Stimulated activated CD8-positive, alpha-beta memory T cell treated with anti-CD3 and anti-CD28 coated beads, Interleukin-15, amount 100 ng/mL, for 24 hours (primary cell): ENCODE results near the gene GORASP1.

ENCODE experiments used
- DNase-seq: peaks from one replicate; pipeline ENCODE4 v3.0.0-alpha.2; 2020; ENCODE audit warnings: low read depth

GORASP1 gene

DNA sequence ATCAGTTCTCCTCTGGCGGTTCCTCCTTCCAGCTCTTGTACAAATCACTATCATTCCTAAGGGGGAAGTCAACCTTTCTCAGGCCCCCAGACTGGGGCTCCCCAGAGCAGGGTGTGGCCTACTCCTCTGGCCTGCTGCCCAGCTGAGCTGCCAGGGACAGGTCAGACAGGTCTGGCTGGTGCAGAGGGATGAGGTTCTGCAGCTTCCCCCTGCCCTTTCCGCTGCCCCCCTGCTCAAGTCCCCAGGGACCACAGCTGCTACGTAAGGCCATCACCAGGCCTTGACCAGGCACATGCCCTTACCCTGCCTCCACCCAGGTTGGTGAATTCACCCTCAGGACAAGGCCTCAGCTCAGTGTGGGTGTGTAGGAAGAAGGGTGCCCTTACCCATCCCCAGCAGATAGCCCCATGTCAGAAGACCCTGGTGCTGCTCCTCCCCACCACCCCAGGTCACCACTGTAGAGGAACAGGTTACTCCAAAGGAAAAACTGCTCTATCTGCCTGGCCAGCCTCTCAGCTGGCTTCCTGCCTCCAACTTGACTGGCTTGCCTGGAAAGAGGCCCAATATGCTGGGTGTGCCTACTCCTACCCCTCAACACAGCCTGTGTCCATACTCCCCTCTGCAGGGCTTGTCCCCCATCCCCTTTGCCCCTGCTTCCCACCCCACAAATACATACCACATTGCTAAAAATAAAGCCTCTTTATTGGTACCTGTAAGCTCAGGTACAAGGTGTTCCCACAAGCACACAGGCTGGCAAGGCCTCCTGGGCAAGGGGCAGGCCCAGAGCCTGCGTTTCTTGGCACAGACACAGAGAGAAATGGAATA lies 34.0 kb upstream of the GORASP1 start:
- DNase-seq: no peak

DNA sequence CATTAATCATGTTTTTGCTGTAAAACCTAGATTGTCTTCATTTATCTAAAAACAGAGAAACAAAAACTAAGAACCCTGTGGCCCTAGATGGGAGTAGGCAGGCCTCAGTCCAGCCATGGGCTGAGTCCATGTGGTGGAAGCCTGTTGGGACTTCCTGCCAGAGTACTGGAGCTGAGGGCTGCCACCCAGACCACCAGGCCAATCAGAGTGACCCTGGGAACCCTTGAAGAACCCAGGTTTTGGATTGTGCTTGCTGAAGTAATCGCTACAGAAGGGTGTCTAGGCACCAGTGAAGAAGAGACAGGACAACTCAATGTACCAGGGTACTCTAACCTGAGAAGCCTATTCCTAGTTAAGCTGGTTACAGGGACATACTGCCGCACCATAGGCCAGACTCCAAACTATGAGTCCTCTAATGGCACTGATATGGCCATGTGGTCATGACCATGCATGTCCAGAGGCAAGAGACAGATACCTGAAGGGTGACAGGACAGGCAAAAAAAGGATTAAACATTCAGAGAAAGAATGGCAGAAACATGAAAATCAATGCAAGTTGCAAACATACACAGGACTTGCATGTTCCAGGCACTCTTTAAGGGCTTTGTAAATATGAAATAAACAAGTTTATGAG lies 33.0 kb upstream of the GORASP1 start:
- no peak for DNase-seq

DNA sequence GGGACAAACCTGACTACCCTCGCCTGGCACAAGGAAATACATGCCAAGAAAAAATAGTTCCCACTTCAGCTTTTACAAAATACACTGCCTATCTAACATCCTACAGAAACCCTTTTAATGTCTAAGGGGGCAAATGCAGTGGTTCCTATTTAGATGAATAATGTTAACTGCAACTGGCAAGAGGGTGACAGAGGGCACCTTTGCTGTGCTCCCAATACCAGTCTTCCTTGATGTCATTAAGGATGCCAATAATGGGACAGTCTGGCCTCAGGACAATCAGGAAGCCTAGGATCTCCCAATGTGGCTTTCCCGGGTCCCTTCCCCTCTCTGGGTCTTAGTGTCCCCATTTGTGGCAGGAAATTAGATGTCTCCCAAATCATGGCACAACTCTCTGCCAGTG lies 32.0 kb upstream of the GORASP1 start:
- no peak for DNase-seq

DNA sequence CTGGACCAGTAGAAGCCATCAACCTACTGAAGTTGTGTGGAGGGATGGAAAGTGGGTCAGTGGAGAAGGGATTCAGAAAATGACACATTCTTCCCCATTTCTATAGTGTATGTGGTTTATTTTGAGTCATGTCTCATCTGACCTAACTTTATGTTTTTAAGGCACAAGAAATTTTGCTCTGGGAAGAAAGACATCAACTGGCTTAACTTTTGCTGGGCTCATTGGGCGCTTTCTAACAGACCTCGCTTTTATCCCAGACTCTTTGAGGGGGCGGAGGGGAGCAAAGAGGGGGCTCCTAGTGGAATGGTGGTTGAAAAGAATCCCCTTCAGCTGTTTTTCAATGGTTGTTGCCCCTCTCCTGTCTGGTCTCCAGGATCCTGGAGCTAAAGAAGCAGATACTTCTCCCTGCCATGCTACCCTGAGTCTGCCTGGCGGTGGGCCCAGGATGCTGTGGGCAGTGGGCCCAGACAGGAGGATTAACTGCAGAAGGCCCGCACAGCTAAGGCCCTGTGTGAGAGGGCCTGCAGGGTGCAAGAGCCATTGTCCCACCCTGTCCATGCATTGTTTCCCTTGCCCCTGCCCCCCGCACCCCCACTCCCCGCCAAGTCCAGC lies 31.5 kb upstream of the GORASP1 start:
- no peak for DNase-seq

DNA sequence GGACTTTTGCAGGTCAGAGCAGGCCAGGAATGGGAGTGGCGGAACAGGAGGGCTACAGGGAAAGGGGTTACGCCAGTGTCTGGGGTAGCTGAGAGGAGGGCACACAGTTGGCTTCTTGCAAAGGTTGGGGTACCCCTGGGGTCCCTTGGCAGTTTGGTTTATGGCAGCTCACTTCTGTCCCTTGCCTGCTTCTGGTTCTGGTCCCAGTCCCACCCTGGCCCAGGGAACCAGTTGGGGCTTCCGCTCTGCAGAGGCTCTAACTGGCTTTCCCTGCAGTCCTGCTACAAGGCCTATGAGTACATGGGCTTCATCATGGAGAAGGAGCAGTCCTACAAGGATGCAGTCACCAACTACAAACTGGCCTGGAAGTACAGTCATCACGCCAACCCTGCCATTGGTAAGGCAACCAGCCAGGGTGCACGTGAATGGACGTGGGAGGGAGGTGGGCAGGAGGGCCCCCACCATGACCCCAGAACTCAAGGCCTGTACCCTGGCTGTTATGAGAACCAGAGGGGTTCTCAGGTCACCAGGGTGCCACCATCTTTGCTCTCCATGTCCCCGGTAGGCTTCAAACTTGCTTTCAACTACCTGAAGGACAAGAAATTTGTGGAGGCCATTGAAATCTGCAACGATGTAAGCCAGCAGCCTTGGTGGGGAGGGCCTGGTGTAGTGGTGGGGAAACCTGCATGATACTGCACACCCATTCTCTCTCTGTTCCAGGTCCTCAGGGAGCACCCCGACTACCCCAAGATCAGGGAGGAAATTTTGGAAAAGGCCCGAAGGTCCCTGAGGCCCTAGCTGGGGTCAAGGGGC lies 30.8 kb upstream of the GORASP1 start:
- no peak for DNase-seq

DNA sequence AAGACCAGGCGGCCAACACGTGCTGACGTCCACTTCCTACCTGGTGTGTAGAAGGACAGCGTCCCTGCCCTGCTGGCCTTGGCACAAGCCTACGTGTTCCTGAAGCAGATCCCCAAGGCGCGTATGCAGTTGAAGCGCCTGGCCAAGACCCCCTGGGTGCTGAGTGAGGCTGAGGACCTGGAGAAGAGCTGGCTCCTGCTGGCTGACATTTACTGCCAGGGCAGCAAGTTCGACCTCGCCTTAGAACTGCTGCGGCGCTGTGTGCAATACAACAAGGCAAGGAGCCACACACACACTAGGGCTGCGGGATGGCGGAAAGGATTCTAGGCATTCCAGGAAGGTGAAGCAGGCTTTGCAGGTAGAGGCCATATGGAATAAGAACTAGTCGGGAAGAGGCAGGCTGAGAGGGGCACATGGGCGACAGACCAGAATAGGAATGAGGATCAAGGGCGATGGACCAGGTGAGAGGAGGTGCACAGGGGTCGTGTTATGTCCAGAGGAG lies 30.1 kb upstream of the GORASP1 start:
- DNase-seq: no peak

DNA sequence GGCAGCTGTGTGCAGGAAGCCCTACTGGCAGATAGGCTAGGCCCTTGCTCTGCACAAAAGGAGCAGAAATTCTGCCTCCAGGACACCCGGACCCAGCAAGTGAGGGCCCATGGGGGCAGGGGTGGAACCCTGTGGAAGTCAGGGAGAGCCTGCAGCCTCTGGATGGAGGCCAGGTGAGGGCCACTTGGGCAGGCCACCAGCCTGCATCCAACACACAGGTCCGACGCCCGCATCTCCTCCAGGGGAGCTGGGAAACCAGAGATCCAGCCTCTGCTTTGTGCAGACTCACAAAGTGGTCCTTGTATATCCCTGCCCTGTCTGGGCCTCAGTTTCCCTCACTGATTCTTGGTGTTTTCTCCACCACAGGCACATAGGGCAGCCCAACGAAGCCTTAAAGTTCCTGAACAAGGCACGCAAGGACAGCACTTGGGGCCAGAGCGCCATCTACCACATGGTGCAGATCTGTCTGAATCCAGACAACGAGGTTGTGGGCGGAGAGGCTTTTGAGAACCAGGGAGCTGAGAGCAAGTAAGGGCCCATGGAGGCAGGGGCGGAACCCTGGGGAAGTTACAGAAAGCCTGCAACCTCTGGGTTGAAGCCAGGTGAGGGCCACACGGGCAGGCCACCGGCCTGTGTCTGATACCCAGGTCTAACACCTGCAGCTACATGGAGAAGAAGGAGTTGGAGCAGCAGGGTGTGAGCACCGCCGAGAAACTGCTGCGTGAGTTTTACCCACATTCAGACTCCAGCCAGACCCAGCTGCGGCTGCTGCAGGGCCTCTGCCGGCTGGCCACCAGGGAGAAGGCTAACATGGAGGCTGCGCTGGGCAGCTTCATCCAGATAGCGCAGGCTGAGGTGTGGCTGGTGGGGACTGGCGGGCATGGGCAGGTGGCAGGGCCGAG lies 29.4 kb upstream of the GORASP1 start:
- DNase-seq: no peak

DNA sequence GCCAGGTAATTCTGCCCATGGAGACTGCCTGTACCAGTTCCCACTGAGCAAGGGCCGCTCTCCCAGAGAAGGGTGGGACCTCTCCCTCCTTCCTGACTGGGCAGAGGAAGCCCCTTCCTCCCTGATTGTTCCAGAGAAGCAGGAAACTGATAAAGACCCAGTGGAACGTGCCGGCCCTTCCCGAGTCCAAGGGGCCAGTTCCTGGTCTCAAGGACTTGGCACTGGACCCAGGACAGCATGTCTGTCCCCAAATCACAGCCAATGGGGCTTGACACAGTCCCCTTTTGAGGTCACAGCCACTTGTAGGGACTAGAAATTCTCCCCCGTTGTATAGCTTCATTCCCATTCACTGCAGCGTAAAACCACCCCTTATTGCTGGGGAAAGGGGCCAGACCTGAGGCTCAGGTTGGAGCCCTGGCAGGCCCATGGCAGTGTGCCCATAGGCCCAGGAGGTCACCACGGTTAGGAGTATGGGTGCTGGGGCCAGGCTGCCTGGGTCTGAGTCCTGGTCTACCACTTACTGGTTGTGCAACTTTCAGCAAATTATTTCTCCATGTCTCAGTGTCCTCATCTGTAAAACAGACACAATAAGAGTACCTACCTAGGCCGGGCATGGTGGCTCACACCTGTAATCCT lies 27.9 kb upstream of the GORASP1 start:
- no peak for DNase-seq

DNA sequence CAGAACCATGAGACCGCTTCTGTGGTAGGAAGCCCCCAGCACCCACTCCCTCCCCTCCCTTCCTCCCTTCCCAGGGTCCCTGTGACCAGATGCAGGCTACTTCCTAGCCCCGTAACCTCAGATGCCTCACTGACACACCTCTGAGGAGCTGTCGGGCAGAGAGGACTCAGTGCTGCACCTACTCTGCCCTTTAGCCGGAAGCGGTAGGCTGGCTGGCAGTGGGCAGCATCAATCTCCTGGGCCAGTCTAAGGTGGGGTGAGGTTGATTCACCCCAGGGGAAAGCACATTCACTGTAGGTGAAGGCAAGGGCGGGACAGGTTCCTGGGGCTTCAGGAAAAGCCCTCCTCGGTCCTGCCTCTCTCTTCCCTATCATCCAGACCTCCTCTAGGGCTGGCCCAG lies 26.9 kb upstream of the GORASP1 start:
- DNase-seq: no peak

DNA sequence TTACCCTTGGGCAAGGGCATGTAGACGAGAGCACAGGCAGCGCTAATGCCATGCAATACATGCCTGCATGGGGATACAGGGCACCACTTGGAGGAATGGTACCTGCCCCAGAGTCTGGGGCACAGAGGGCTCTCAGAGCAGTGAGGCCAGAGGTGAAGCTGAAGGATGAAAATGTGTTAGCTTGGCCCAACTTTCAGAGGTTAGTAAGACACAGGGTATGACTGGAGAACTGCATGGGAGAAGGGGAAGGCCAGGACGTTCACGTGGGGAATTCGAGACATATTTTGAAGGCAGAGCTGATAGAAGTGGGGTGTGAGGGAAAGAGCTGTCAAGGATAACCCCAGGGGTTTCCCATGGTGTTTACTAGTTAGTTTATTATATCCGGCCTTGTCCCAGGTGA lies 26.4 kb upstream of the GORASP1 start:
- no peak for DNase-seq

DNA sequence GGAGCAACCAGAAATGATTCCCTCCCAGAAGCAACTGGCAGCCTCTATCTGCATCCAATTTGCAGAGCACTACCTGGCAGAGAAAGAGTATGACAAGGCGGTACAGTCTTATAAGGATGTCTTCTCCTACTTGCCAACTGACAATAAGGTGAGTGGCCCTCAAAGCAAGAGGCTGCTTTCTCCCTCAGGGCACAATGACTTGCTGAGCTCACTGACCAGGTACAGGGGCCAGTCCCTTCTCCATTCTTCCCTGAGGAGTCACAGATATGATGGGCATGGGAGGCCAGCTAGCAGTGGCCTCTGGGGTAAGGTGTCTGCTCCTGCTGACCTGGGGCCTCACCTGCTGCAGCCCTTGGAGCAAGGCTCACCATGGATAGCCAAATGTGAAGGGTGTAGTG lies 25.7 kb upstream of the GORASP1 start:
- no peak for DNase-seq

DNA sequence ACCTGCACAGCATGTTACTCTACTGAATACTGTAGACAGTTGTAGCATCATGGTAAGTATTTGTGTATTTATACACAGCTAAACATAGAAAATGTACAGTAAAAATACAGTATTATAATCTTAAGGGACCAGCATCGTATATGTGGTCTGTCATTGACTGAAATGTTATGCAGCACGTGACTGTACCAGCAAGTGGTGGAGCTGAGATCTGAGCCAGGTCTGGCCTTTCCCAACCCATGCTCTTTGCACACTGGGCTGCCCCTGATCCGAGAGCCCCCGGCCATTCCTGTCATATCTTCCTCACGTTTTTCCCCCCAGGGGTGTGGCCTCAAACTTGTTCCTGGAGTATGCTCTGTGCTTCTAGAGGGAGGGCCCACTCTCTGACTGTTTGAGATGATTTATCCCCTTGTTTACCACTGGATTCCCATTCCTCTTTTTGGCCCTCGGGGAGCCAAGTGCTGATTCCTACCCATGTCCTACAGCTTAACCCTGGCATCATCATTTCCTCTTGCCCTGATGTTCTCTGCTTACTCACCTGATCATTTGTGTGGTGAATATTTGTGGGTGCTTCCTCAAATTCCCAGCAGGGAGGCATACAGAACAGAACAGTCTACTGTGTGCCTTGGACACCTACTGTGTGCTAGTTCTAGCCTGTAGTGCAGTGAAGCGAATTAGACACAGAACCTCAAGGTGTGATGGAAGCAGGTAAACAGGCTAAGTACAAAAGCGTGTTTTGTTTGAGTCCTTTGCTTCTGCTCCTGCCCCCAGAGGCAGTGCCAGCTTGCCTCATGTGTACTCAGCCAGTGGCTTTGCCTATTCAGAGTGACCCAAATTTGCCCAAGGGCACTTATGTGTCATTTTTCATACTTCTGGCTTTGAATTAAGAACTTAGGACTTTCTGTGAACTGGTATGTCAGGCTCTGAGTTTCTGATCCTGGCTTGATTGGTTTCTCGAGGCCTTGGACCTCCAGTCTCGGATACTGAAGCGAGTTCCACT lies 25.0 kb upstream of the GORASP1 start:
- DNase-seq: no peak

DNA sequence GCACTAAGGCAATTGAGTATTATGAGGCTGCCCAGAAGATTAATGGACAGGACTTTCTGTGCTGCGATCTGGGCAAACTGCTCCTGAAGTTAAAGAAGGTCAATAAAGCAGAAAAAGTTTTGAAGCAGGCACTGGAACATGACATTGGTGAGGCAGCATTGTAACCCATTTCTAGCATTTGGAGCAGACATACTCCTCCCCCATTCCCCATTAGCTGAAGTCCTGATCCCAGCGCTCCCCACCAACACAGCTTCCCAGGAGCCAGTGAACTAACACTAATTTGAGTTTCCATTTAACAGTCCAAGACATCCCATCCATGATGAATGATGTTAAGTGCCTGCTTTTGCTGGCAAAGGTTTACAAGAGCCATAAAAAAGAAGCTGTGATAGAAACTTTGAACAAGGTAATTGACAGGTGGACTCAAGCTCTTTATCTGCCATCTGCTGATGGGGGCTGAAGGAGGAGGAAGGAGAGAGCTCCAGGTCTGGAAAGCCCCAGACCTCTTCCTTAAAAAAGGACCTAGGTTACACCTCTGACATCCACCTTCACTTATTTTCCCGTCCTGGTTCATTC lies 23.4 kb upstream of the GORASP1 start:
- DNase-seq: no peak

DNA sequence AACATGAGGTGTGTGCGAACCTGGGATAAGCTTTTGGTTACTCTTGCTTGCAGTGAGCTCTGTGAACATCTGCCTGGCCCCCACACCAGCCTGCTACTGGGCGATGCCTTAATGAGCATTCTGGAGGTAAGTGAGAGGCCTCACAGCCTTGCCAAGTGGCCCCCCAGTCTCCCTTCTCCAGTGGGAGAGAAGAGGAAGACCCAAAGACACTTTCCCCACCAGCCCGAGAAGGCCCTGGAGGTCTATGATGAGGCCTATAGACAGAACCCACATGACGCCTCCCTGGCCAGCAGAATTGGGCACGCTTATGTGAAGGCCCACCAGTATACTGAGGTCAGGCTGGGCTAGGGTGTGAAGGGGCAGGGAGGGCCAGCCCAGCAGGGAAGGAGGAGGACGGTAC lies 22.6 kb upstream of the GORASP1 start:
- no peak for DNase-seq

DNA sequence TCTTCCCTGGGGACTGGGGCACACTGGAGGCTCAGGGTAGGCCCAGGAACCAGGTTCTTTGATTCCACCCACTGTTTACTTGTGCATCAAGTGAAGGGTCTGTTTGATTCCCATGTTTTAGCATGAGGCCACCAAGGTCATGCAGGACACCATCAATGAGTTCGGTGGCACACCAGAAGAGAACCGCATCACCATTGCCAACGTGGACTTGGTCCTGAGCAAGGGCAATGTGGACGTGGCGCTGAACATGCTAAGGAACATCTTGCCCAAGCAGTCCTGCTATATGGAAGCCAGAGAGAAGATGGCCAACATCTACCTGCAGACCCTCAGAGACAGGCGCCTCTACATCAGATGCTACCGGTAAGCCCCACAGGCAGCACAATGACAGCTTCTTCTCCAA lies 21.5 kb upstream of the GORASP1 start:
- no peak for DNase-seq

DNA sequence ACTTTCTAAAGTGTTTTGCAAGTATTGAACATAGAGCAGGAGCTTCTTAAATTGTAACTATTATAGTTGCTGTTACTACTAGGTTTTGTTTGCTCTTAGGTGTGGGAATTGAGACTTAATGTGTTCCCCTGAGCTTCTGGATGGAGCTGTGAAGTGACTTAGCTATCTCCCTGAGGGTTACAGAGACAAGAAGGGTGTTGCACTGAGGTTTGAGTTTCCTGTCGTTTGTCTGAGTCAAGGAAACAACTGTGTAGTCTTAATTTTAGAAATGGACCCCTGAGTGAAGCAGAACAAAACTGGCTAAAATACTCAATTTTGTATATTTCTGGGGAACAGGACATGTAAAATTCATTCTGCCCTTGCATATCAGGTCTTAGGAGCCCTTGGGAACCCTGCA lies 20.5 kb upstream of the GORASP1 start:
- DNase-seq: no peak

DNA sequence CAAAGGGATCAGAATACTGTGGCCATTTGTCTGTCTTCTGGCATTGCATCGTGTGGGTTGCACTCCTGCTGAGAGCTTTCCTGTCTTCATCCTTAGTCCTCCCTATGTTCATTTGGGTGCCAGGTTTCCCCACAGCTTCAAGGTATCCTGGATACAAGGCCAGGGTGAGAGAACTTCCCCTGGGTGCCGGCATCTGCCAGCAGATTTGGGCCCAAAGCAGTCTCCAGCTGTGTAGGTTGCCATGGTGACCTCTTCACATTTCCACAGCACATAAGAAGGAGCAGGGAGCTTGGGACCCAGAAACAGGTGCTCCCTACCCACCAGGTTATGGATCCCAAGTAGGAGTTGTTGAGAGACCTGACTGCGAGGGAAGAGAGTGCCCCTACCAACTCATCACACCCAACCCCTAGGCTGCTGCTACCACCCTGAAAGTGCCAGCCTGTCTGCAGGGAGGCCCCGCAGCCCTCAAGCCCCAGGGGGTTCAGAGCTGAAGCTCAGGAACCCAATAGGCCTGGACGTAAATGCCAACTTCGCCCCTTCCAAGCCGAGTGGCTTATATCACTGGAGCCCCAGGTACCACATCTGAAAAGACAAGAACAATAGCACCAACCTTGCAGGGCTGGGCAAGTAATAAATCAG lies 20.0 kb upstream of the GORASP1 start:
- DNase-seq: no peak

DNA sequence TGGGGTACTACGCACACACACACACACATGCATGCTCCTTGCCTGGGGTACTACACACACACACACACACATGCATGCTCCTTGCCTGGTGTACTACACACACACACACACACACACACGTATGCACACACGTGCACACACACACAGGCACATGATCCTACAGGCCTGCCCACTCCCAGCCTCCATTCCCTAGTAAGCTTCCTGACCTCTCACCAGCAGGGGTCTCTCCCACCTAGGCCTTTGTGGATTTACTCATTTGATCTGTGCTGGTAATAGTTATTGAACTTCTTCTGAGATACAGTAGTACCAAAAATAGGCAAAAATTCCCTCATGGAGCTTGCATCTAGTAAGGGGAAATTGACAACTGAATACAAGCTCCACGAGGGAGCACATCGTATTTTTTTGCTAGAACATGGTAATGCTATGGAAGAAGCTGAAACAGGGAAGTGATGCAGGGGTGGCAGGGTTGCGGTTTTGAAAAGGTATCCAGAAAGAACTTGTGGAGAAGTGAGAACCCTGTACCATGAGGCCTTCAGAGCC lies 19.2 kb upstream of the GORASP1 start:
- DNase-seq: no peak
